OCI-LY7 (cell line): Measurements from ENCODE around the gene RIN3.

Source experiments
- EZH2phosphoT487 ChIP-seq: fragments of 200-600 bp; sonication (generic); IDR thresholded peaks from 2 replicates; pipeline ENCODE4 v1.6.1; 2018; ENCODE audit warnings: low read depth, borderline replicate concordance, mild to moderate bottlenecking, mixed run types, antibody characterized with exemption, low read length, moderate library complexity, mixed read lengths
- TF ChIP-seq, protein P1 (sequence below): fragments of 200-600 bp; sonication (generic); conservative IDR thresholded peaks from 2 replicates; pipeline ENCODE4 v1.5.1; 2014; ENCODE audit warnings: mild to moderate bottlenecking, antibody characterized with exemption, low read length, moderate library complexity, mixed read lengths

DNA sequence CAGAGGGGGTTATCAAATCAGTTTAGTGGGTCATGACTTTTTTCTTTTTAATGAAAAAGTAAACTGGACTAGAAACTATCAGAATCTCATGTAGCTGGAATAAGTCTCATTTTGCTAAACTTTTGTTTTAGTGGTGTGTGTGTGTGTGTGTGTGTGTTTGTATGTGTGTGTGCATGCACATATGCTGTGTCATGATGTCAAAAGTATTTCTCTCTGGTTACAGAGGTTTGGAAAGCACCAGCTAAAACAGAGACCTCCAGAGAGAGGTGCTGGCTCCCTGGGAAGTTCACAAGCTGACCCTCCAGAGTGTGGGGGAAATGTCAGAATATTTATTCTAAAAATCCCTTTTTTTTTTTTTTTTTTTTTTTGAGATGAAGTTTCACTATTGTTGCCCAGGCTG, 120.1 kb downstream of the RIN3 start:
- TF ChIP-seq, protein P1, sequence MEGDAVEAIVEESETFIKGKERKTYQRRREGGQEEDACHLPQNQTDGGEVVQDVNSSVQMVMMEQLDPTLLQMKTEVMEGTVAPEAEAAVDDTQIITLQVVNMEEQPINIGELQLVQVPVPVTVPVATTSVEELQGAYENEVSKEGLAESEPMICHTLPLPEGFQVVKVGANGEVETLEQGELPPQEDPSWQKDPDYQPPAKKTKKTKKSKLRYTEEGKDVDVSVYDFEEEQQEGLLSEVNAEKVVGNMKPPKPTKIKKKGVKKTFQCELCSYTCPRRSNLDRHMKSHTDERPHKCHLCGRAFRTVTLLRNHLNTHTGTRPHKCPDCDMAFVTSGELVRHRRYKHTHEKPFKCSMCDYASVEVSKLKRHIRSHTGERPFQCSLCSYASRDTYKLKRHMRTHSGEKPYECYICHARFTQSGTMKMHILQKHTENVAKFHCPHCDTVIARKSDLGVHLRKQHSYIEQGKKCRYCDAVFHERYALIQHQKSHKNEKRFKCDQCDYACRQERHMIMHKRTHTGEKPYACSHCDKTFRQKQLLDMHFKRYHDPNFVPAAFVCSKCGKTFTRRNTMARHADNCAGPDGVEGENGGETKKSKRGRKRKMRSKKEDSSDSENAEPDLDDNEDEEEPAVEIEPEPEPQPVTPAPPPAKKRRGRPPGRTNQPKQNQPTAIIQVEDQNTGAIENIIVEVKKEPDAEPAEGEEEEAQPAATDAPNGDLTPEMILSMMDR: no peak
- no peak for TF ChIP-seq EZH2phosphoT487
